Upper lobe of left lung (tissue), 4 donors: ENCODE measurements around the gene NRXN3.

ENCODE experiments used
- EP300 ChIP-seq, 4 donors: sonication (generic); formaldehyde crosslinking; IDR thresholded peaks; one replicate each; pipeline ENCODE4 v1.5.1; 2017; ENCODE audit warnings: antibody characterized with exemption in 4 of 4, control low read depth in 2 of 4
- POLR2A ChIP-seq, 4 donors: fragments of 450-650 bp; IDR thresholded peaks; one replicate each; pipeline ENCODE4 v1.5.1; 2016 to 2017; ENCODE audit warnings: antibody characterized with exemption in 4 of 4, mild to moderate bottlenecking in 2 of 4
- POLR2AphosphoS5 ChIP-seq, 2 donors: sonication (generic); formaldehyde crosslinking; IDR thresholded peaks; one replicate each; pipeline ENCODE4 v1.5.1; 2017; ENCODE audit warnings: antibody characterized with exemption in 2 of 2
- TF ChIP-seq, protein P1 (sequence below), 6 experiments: fragments of 450-650 bp in 4 of 6; fragments of 200-600 bp in 2 of 6; sonication (generic) in 2 of 6; IDR thresholded peaks; one replicate each; pipeline ENCODE4 v1.5.1; 2016 to 2019; ENCODE audit warnings: antibody characterized with exemption in 6 of 6

GRCh38 chr14:79418649-79419415 lies 1248.7 kb downstream of the NRXN3 start:
- TF ChIP-seq, protein P1, sequence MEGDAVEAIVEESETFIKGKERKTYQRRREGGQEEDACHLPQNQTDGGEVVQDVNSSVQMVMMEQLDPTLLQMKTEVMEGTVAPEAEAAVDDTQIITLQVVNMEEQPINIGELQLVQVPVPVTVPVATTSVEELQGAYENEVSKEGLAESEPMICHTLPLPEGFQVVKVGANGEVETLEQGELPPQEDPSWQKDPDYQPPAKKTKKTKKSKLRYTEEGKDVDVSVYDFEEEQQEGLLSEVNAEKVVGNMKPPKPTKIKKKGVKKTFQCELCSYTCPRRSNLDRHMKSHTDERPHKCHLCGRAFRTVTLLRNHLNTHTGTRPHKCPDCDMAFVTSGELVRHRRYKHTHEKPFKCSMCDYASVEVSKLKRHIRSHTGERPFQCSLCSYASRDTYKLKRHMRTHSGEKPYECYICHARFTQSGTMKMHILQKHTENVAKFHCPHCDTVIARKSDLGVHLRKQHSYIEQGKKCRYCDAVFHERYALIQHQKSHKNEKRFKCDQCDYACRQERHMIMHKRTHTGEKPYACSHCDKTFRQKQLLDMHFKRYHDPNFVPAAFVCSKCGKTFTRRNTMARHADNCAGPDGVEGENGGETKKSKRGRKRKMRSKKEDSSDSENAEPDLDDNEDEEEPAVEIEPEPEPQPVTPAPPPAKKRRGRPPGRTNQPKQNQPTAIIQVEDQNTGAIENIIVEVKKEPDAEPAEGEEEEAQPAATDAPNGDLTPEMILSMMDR (IDR thresholded peaks at IDR 0.05): no peak
- TF ChIP-seq POLR2AphosphoS5 (IDR thresholded peaks at IDR 0.05) (no peak), POLR2A (IDR thresholded peaks at IDR 0.05) (no peak), EP300 (IDR thresholded peaks at IDR 0.05) (no peak)
